ENCODE results near the gene ADGRL1. TPM values are rescaled to one million over a fixed set of nuclear protein-coding genes. Genes with fewer than 3 reads are reported as not detected.

Gene ADGRL1
- total and polyA plus RNA-seq, 2 donors (not counting 3 experiments of a cell fraction or from before 2014, with no cell fraction given), result 7.3 to 8.3 TPM

DNA sequence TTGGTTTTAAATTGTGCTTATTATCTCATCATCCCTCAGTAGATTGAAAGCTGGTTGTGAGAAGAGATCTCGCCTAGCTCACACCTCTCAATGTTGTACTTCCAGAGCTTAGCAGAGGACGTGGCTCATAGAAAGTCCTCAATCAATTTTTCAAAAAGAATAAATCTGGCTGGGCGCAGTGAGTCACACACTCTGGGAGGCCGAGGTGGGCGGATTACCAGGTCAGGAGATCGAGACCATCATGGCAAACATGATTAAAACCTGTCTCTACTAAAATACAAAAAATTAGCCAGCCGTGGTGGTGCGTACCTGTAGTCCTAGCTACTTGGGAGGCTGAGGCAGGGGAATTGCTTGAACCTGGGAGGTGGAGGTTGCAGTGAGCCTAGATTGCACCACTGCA is 64.9 kb downstream of the ADGRL1 start:
- dilution Hi-C loops (cut with MboI; ENCODE audit: extremely low pct_ligation_motif_present, low sequenced_read_pairs), result no loop called here
- Histone ChIP-seq H3K4me1 (ENCODE audit: control insufficient read depth, extremely low read depth, insufficient read depth, low read length) (peaks cover 8% of the 10 kb centered on the region), H2AFZ (ENCODE audit: low read depth, low read length) (no peak overlapping the region), H3K9me1 (replicated peaks; ENCODE audit: control insufficient read depth, extremely low read depth, insufficient read depth, low read length) (no peaks in the 10 kb centered on the region), H4K20me1 (replicated peaks; ENCODE audit: control insufficient read depth, extremely low read depth, insufficient read depth, low read length) (no peaks in the 10 kb centered on the region), H3K9ac (replicated peaks; ENCODE audit: extremely low read depth, insufficient read depth, low read length) (no peak overlapping the region), H3K4me2 (ENCODE audit: insufficient read depth, low read length) (no peak overlapping the region), H3K79me2 (ENCODE audit: control insufficient read depth, insufficient read depth, low read length) (no peaks in the 10 kb centered on the region), H3K4me3 (replicated peaks in 1 of 3; ENCODE audit: insufficient read depth in 1 of 3, low read depth in 1 of 3, low read length in 3 of 3) (no peak overlapping the region), H3K36me3 (ENCODE audit: control insufficient read depth in 2 of 2, extremely low read depth in 1 of 2, insufficient read depth in 2 of 2, low read length in 2 of 2) (no peaks in the 10 kb centered on the region), H3K9me3 (replicated peaks; ENCODE audit: control insufficient read depth, insufficient read depth, low read length) (no peaks in the 10 kb centered on the region), H3K27me3 (ENCODE audit: control insufficient read depth in 2 of 2, insufficient read depth in 2 of 2, low read length in 2 of 2) (no peaks in the 10 kb centered on the region), H3K27ac (ENCODE audit: insufficient read depth, low read depth, low read length) (no peak overlapping the region)
- TF ChIP-seq GATA2 (IDR thresholded peaks at IDR 0.05; ENCODE audit: insufficient read depth, insufficient read length, low read depth, low read length), result no peak
- no peak for TF ChIP-seq POLR2A (IDR thresholded peaks at IDR 0.05; ENCODE audit: low read depth, low read length)
- no peak for TF ChIP-seq MYC (IDR thresholded peaks at IDR 0.05; ENCODE audit: low read depth, low read length)
- DNase-seq (ENCODE audit: low read depth, low spot score) (no peak), FAIRE-seq (no peak)
- BruUV-seq (replicated peaks), result no TSS peak
- intact Hi-C loops (cut with micrococcal nuclease), result no loop called here
- CTCF ChIA-PET, result interaction anchor here (1.1 to 2.3 kb wide), 2 partner anchors 207 to 275 kb away, joined by 3 to 12 read pairs; no protein-coding TSS in a partner anchor
- POLR2A ChIA-PET, result no interaction called here

DNA sequence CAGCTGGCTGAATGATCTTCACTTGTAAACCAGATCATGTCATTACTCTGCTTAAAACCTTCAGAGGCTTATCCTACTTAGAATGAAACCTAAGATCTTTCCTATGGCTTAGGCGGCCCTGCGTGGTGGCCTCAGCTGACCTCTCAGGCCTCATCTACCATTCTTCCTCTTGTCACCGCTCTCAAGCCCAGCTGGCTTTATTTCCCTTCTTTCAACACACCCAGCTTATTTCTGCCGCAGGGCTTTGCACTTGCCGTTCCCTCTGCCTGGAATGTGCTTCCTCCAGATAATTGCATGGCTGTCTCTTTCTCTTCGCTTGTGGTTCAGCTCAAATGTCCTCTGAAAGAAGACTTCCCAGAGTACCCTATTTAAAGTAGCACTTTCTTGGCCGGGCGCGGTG is 66.0 kb downstream of the ADGRL1 start:
- TF ChIP-seq EZH2 (IDR thresholded peaks at IDR 0.05; ENCODE audit: borderline replicate concordance, low read depth, low read length, severe bottlenecking) (no peak), POLR2AphosphoS5 (IDR thresholded peaks at IDR 0.05; ENCODE audit: insufficient read depth, low read depth, low read length) (no peak), FOS (IDR thresholded peaks at IDR 0.05; ENCODE audit: borderline replicate concordance, insufficient read depth, low read length) (no peak), GATA2 (IDR thresholded peaks at IDR 0.05; ENCODE audit: insufficient read depth, insufficient read length, low read depth, low read length) (no peak), POLR2A (IDR thresholded peaks at IDR 0.05; ENCODE audit: low read depth, low read length) (no peak), MYC (IDR thresholded peaks at IDR 0.05; ENCODE audit: low read depth, low read length) (no peak), JUN (IDR thresholded peaks at IDR 0.05; ENCODE audit: borderline replicate concordance, insufficient read depth, insufficient read length, low read depth) (no peak)
- TF ChIP-seq, protein P1, sequence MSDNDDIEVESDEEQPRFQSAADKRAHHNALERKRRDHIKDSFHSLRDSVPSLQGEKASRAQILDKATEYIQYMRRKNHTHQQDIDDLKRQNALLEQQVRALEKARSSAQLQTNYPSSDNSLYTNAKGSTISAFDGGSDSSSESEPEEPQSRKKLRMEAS (IDR thresholded peaks at IDR 0.05; ENCODE audit: insufficient read depth, insufficient read length), result no peak
- TF ChIP-seq, protein P2, sequence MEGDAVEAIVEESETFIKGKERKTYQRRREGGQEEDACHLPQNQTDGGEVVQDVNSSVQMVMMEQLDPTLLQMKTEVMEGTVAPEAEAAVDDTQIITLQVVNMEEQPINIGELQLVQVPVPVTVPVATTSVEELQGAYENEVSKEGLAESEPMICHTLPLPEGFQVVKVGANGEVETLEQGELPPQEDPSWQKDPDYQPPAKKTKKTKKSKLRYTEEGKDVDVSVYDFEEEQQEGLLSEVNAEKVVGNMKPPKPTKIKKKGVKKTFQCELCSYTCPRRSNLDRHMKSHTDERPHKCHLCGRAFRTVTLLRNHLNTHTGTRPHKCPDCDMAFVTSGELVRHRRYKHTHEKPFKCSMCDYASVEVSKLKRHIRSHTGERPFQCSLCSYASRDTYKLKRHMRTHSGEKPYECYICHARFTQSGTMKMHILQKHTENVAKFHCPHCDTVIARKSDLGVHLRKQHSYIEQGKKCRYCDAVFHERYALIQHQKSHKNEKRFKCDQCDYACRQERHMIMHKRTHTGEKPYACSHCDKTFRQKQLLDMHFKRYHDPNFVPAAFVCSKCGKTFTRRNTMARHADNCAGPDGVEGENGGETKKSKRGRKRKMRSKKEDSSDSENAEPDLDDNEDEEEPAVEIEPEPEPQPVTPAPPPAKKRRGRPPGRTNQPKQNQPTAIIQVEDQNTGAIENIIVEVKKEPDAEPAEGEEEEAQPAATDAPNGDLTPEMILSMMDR (IDR thresholded peaks at IDR 0.05; ENCODE audit: extremely low read depth in 1 of 2, insufficient read depth in 1 of 2, low read depth in 1 of 2, low read length in 2 of 2), result no peak
- FAIRE-seq, result no peak
- dilution Hi-C loops (cut with MboI; ENCODE audit: extremely low pct_ligation_motif_present, low sequenced_read_pairs) (no loop called here), intact Hi-C loops (cut with micrococcal nuclease) (loop anchor here (5.0 kb wide), 2 partner anchors 147 to 337 kb away; partner anchors contain the start of gene PTGER1)
- POLR2A ChIA-PET, result no interaction called here
- no peak overlapping the region for H3K9ac ChIP-seq (replicated peaks; ENCODE audit: extremely low read depth, insufficient read depth, low read length)
- peaks cover 10% of the 10 kb centered on the region for H3K79me2 ChIP-seq (ENCODE audit: control insufficient read depth, insufficient read depth, low read length)
- H3K9me3 ChIP-seq (replicated peaks; ENCODE audit: control insufficient read depth, insufficient read depth, low read length), result no peaks in the 10 kb centered on the region
- DNase-seq (ENCODE audit: low read depth, low spot score), result no peak
- peaks cover 15% of the 10 kb centered on the region for H3K4me1 ChIP-seq (ENCODE audit: control insufficient read depth, extremely low read depth, insufficient read depth, low read length)
- H4K20me1 ChIP-seq (replicated peaks; ENCODE audit: control insufficient read depth, extremely low read depth, insufficient read depth, low read length), result no peaks in the 10 kb centered on the region
- no peak overlapping the region for H2AFZ ChIP-seq (ENCODE audit: low read depth, low read length)
- CTCF ChIA-PET, result interaction anchor here (0.6 to 2.3 kb wide), 4 partner anchors 8 to 276 kb away, joined by 3 to 12 read pairs (median 5); no protein-coding TSS in a partner anchor
- H3K27ac ChIP-seq (ENCODE audit: insufficient read depth, low read depth, low read length), result no peak overlapping the region
- H3K4me3 ChIP-seq (replicated peaks in 1 of 3; ENCODE audit: insufficient read depth in 1 of 3, low read depth in 1 of 3, low read length in 3 of 3), result no peak overlapping the region
- no peaks in the 10 kb centered on the region for H3K36me3 ChIP-seq (ENCODE audit: control insufficient read depth in 2 of 2, extremely low read depth in 1 of 2, insufficient read depth in 2 of 2, low read length in 2 of 2)
- no peak overlapping the region for H3K4me2 ChIP-seq (ENCODE audit: insufficient read depth, low read length)
- BruUV-seq (replicated peaks), result no TSS peak
- no peaks in the 10 kb centered on the region for H3K27me3 ChIP-seq (ENCODE audit: control insufficient read depth in 2 of 2, insufficient read depth in 2 of 2, low read length in 2 of 2)
- no peaks in the 10 kb centered on the region for H3K9me1 ChIP-seq (replicated peaks; ENCODE audit: control insufficient read depth, extremely low read depth, insufficient read depth, low read length)
